NT2/D1 (cell line): ENCODE measurements around the gene RBMS1.

Source experiments
- YY1 ChIP-seq: IDR thresholded peaks from 2 replicates; pipeline ENCODE4 v1.6.1; 2011; ENCODE audit not compliant: insufficient read length, insufficient read depth
- ZNF274 ChIP-seq: IDR thresholded peaks from 2 replicates; pipeline ENCODE4 v1.6.1; 2011; ENCODE audit warnings: mild to moderate bottlenecking, low read depth, low read length

DNA sequence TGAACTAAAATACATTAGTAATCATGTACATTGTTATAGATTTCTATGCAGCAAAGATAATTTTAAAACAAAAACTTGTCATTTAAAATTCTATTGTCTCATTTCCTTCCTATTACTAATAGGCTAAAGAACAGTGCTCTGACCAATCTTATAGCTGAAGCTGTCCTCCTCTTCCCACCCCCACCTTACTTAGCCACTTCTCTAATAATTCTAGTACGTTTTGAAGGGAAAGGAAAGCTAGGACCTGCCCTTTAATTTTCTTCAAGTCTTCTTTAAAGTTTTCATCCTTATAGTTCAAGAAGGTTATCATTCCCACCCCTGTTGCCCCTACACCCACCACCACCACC lies 121.6 kb downstream of the RBMS1 start:
- TF ChIP-seq ZNF274 (no peak), YY1 (no peak)
